NB4 (cell line): ENCODE results near the gene MESP1.
"Not testable (repeated sequence)": the region's sequence is repeated elsewhere in the genome, so short reads cannot be mapped to it uniquely, and the experiment has no call there.

ENCODE experiments used
- DNase-seq: peaks from one replicate; pipeline ENCODE4 v3.0.0; 2010; ENCODE audit warnings: low read depth
- H3K4me3 ChIP-seq: one replicate; pipeline ENCODE4 v1.5.1; 2011; ENCODE audit warnings: mild to moderate bottlenecking, low read depth, low read length, moderate library complexity
- CTCF ChIP-seq: IDR thresholded peaks from one replicate; pipeline ENCODE4 v1.5.1; 2012; ENCODE audit warnings: low read depth, low read length
- MYC ChIP-seq: IDR thresholded peaks from 2 replicates; pipeline ENCODE4 v1.6.1; 2011; ENCODE audit warnings: low read depth, low read length
- POLR2A ChIP-seq: IDR thresholded peaks from 2 replicates; pipeline ENCODE4 v1.6.1; 2011; ENCODE audit warnings: mild to moderate bottlenecking; ENCODE audit not compliant: insufficient read length; ENCODE audit errors: extremely low read depth
- TF ChIP-seq, protein P1 (sequence below): IDR thresholded peaks from 2 replicates; pipeline ENCODE4 v1.6.1; 2011; ENCODE audit warnings: low read depth, low read length

The MESP1 gene

DNA sequence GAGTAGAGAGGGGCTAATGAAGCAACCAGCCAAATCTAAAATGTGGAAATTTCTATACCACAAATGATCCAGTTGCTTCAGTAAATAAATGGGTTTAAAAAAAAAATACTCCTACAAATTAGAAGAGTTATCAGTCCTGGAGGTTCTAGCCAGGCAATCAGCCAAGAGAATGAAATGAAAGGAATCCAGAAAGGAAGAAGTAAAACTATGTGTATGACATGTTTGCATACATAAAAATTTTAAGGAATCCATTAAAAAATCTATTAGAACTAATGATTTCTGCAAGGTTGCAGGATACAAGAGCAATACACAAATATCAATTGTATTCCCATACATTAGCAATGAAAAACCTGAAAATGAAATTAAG, 34.7 kb upstream of the MESP1 start:
- H3K4me3 ChIP-seq, result no peak overlapping the region
- no peak for TF ChIP-seq POLR2A
- TF ChIP-seq, protein P1, sequence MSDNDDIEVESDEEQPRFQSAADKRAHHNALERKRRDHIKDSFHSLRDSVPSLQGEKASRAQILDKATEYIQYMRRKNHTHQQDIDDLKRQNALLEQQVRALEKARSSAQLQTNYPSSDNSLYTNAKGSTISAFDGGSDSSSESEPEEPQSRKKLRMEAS, result no peak
- TF ChIP-seq CTCF, result no peak
- no peak for TF ChIP-seq MYC
- DNase-seq, result no peak

DNA sequence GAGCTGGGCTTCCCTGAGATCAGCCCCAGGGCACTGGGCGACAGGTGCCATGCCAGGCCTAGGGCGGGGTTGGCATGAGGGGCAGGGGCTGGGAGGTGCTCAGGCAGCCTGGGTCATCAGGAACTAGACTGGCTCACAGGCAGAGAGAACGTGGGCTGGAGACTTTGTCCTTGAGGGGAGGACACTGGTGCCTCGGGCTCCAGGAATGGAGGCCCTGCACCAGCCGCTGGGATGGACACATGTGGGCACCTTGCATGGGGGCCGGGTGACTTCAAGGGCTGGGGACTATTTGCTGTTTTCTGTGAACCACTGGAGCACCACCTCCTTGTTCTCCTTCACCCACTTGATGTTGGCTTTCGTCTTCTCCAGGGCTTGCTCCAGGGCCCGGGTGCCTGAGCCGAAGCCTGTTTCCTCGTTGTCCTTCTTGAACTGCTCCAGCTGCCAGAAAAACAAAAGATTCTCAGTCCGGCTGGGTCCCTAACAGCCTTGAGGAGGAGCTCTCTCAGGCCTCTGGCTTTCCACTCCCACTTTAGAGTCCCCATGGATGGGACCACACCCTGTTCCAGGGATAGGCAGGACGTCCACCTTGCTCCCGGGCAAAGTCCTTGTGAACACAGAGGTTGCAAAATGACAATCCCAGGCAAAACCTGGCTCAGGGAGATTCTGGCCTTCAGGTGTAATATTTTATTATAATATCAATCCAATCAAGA, 34.2 kb upstream of the MESP1 start:
- TF ChIP-seq MYC (no peak), POLR2A (no peak), CTCF (no peak)
- TF ChIP-seq, protein P1, result no peak
- H3K4me3 ChIP-seq, result no peak overlapping the region
- no peak for DNase-seq

- TF ChIP-seq MYC, result no peak
- TF ChIP-seq POLR2A, result peak; percentile 17
- TF ChIP-seq, protein P1, result no peak
- H3K4me3 ChIP-seq, result no peak overlapping the region
- DNase-seq, result no peak
These were observed 33.6 kb upstream of the MESP1 start for GRCh38 chr15:89784686-89784960.

DNA sequence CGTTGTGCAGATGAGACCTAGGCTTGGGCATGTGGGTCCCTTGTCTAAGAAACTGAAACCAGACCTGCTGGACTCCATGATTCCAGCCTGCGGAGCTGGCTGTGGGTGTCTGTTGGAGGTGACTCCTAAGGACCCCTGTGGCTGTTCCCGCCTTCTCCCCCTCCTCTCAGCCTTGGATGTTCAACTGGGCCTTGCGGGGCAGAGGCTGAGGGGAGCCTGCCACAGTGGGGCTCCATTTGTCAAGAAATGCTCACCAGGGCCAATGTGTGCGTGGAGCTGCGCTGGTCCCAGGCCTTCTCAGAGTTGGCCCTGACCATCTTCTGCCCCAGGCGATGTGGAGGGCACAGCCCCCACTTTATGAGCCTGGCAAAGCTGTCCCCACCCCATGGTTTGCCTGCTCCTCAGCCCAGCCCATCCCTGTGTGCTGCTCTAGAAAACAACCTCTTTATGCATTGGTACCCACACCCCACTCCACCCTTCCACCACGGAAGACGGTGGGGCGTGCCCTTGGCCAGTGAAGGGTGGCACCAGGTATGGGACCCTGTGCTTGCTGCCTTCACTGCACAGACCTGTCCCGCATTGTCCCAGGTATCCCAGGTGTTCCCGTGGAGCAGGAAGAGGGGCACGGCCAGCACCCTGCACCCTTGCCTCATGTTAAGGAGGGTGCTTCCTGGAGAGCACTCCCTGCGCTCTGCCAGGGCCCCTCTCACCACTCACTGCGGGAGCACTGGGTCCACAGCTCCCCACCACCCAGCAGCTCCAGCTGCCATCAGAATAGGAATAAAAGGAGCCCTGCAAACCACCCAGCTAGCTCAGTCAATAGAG, 33.0 kb upstream of the MESP1 start:
- DNase-seq, result no peak
- H3K4me3 ChIP-seq, result no peak overlapping the region
- TF ChIP-seq MYC, result no peak
- TF ChIP-seq POLR2A, result no peak
- TF ChIP-seq, protein P1, result no peak
- no peak for TF ChIP-seq CTCF

GRCh38 chr15:89783111-89783860, 32.2 kb upstream of the MESP1 start:
- TF ChIP-seq CTCF (no peak), POLR2A (no peak), MYC (no peak)
- TF ChIP-seq, protein P1, result no peak
- H3K4me3 ChIP-seq, result no peak overlapping the region
- DNase-seq, result peak; percentile 51

GRCh38 chr15:89782619-89782950, 31.5 kb upstream of the MESP1 start:
- not testable (repeated sequence) for H3K4me3 ChIP-seq, DNase-seq
